IgD-negative memory B cell (primary cell): ENCODE results near the gene CCR7. TPM values are rescaled to one million over a fixed set of nuclear protein-coding genes. Genes with fewer than 3 reads are reported as not detected.

Experiments used
- H3K27ac Mint-ChIP-seq, 3 donors: one replicate each; pipeline ENCODE4 v1.8.0; 2020 to 2022; ENCODE audit warnings: mild to moderate bottlenecking in 3 of 3, mixed read lengths in 3 of 3, moderate library complexity in 1 of 3
- H3K27me3 Mint-ChIP-seq: one replicate; pipeline ENCODE4 v1.8.0; 2021; ENCODE audit warnings: mixed read lengths
- H3K36me3 Mint-ChIP-seq: one replicate; pipeline ENCODE4 v1.8.0; 2020; ENCODE audit warnings: mild to moderate bottlenecking, mixed read lengths
- H3K4me1 Mint-ChIP-seq, 3 donors: one replicate each; pipeline ENCODE4 v1.8.0; 2020 to 2022; ENCODE audit warnings: mixed read lengths in 3 of 3, mild to moderate bottlenecking in 1 of 3
- H3K4me3 Mint-ChIP-seq, 4 donors: one replicate each; pipeline ENCODE4 v1.8.0; 2020 to 2022; ENCODE audit warnings: mild to moderate bottlenecking in 4 of 4, mixed read lengths in 4 of 4, moderate library complexity in 3 of 4
- H3K9me3 Mint-ChIP-seq, 3 donors: one replicate each; pipeline ENCODE4 v1.8.0; 2020 to 2021; ENCODE audit warnings: mixed read lengths in 3 of 3, mild to moderate bottlenecking in 1 of 3
- polyA plus RNA-seq: library from polyadenylated mRNA; unstranded; fragments of 300-500 nt; fragmentation: Illumina TruSeq; gene quantifications from one replicate; pipeline ENCODE4 v1.2.3, GENCODE V29; 2021

Gene CCR7, protein sequence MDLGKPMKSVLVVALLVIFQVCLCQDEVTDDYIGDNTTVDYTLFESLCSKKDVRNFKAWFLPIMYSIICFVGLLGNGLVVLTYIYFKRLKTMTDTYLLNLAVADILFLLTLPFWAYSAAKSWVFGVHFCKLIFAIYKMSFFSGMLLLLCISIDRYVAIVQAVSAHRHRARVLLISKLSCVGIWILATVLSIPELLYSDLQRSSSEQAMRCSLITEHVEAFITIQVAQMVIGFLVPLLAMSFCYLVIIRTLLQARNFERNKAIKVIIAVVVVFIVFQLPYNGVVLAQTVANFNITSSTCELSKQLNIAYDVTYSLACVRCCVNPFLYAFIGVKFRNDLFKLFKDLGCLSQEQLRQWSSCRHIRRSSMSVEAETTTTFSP
- 257 TPM for polyA plus RNA-seq

DNA sequence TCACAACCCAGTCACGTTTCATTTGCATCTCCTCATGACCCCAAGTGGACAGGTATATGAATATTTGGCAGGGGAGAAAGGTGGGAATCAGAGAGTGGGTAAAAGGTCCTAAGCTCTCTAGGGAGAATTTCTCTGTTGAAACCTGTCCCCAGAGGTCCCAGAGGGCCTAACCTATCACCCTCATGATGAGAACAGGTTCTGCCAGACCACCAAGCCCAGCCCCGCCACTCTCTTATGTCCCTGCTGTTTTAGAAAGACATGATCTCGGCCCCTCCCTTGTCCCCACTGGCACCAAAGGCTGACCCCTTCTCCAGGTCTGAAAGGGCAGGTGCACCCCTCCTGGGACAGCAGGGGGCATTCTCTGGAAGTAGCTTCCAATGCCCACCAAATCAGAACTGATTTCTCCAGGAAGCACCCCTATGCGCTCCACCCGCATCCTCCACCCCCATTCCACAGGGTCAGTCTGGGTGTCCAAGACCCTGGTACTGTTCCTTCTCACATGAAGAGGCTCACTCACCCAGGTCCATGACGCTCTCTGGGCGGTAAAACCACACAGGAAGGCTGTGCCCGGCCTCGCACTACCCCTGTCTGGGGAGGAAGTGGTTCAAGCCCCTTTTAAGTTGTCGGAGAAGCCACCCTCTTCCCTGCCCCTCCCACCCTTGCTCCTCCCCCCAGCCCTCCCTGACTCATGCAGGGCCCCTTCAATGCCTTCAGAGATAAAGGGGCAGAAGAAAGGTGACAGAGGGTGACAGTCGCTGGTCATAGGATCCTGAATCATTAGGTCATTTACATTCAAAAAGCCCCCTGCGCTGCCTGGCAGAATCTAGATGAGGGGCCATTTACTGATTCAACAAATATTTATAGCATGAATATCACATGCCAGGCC, at the start of gene CCR7:
TSS of gene CCR7 (minus strand) at position 590 of the 886 bp plus-strand sequence. CDS start at position 527, 63 bp downstream.
- H3K9me3 Mint-ChIP-seq, result peaks cover 0 to 2% (median 0%) of the 10 kb centered on the region in 3 donors
- H3K4me1 Mint-ChIP-seq, result peaks cover 31 to 46% (median 42%) of the 10 kb centered on the region in 3 donors
- H3K4me3 Mint-ChIP-seq, result peak within 1 kb of the TSS; percentile 83 to 98 (median 92)
- H3K27ac Mint-ChIP-seq, result peak within 1 kb of the TSS; percentile 84 to 100 (median 99)
- peaks cover 6% of the 10 kb centered on the region for H3K27me3 Mint-ChIP-seq
- H3K36me3 Mint-ChIP-seq, result peaks cover 2% of the 10 kb centered on the region

DNA sequence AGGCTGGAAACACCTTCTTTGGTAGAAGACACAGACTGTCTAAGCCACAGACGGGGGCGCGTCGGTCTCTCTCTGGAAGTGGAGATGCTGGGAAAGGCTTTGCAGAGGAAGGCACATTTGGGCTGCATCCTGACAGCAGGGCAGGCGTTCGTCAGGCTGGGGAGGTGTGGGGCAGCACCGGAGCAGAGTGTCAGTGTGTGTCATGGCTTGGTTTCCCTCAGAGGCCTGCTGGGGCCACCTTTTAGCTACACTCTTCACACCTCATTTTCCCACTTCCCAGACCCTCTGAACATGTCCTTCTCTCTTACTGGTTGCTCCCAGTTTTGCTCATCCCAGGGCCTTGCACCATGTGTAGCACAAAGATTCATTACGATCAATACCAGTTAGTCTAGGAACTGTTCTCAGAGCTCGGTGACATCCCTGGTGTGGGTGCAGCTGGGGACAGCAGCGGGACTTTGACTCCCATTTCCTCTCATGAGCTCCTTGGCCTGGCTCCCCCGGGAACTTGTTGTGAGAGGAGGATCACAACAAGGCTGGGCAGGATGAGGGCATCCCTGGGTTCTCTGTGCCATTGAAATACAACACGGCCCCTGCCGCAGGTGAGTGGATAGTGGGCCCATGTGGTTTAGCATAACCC, 49.3 kb upstream of the CCR7 start:
- Mint-ChIP-seq H3K27ac (peak overlapping the region; percentile 82 to 99 (median 97)), H3K9me3 (no peaks in the 10 kb centered on the region), H3K4me1 (peaks cover 18 to 40% (median 24%) of the 10 kb centered on the region in 3 donors), H3K36me3 (no peaks in the 10 kb centered on the region), H3K27me3 (peaks cover 2% of the 10 kb centered on the region), H3K4me3 (peak overlapping the region; percentile 64 to 83 (median 72))

DNA sequence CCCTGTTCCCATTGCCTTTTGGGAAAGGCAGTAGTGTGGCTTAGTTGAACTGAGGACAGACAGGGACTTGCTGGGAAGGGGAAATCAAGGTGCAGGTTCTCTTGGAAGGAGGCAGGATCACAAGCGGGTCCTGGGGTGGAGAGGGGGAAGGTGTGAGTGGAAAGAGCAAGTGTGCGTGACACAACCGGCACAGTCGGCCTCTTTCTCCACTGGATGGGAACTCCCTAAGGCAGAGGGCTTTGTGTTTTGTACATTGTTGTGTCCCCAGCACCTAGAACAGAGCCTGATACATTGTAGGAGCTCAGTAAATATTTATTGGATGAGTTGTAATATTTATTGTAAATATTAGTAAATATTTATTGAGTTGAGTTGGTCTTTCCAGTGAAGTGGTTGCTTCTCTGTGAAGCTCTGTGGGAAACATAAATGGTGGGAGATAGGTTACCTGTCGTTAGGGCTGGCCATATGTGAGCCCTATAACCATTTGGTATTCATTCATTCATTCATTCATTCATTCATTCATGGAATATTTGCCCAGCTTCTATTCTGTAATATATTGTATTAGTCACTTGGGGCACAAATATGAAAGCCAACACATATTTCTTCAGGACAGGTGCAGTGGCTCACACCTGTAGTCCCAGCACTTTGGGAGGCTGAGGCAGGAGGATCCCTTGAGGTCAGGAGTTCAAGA, 48.3 kb upstream of the CCR7 start:
- Mint-ChIP-seq H3K27me3 (peaks cover 2% of the 10 kb centered on the region), H3K4me1 (peaks cover 18 to 40% (median 27%) of the 10 kb centered on the region in 3 donors), H3K4me3 (peak overlapping the region in 3 of 4 donors; percentile 38 to 60 (median 57)), H3K9me3 (no peaks in the 10 kb centered on the region), H3K27ac (peak overlapping the region; percentile 71 to 97 (median 82)), H3K36me3 (no peaks in the 10 kb centered on the region)

DNA sequence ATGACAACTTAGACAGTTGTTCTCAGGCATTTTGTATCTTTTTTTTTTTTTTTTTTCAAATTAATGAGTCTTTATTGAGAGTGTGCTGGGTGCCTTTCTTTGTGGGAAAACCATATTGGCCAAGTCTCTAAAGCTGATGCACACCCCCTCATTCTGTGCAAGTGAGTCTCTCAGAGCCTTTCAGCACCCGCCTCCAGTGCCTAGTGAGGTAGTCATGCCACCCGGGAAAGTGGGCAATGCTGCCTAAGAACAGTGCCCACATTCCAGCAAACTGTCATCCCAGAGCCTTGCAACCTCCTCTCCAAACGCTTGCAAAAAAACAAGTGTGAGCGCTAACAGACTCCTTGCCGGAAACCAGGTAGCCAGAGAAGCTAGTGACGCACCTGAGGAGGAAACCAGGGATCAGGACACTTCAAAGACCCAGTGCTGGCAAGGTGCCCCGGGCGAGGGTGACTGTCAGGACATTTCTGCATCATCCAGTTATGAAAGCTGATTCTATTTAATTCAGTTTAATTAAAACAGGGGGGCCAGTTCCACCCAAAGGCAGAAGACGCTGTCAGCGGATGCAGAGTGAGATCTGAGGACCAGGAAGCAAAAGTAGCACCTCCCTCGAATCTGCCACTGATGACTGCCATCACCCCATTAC, 47.5 kb upstream of the CCR7 start:
- H3K36me3 Mint-ChIP-seq, result no peaks in the 10 kb centered on the region
- H3K27ac Mint-ChIP-seq, result peak overlapping the region; percentile 14 to 97 (median 73)
- H3K4me1 Mint-ChIP-seq, result peaks cover 18 to 46% (median 28%) of the 10 kb centered on the region in 3 donors
- H3K4me3 Mint-ChIP-seq, result peak overlapping the region in 2 of 4 donors; percentile 8 to 27
- H3K9me3 Mint-ChIP-seq, result no peaks in the 10 kb centered on the region
- peaks cover 2% of the 10 kb centered on the region for H3K27me3 Mint-ChIP-seq

DNA sequence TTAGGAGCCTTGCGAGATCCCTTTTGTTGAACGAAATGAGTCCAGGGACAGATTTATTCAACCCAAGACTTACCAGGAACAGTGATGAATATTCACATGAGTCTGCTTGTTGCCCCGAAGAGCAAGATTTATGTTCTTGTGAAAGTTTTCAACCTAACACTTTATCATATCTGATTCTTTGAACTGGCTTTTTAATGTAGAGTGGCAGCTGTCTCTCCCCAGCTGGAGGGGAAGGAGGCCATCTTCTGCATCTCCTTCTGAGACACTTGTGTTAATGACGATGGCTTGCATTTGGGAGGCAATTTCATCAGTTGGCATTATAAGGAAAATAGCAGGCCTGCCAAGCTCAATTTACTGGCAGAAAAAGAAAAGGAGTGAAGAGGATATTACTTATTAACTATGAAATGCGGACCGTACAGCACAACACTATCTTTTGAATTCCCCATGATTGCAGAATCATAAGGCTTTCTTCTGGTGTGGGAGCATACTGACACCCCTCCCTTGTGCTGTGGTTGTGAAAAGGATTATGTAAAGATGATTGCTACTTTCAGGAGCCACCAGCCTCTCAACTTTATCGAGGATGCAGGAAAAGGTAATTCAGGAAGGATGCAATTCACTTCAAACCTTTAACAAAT, 46.7 kb upstream of the CCR7 start:
- Mint-ChIP-seq H3K4me3 (no peak overlapping the region), H3K36me3 (no peaks in the 10 kb centered on the region), H3K27me3 (peaks cover 2% of the 10 kb centered on the region), H3K9me3 (no peaks in the 10 kb centered on the region), H3K27ac (peak overlapping the region; percentile 26 to 97 (median 65)), H3K4me1 (peaks cover 18 to 46% (median 28%) of the 10 kb centered on the region in 3 donors)

DNA sequence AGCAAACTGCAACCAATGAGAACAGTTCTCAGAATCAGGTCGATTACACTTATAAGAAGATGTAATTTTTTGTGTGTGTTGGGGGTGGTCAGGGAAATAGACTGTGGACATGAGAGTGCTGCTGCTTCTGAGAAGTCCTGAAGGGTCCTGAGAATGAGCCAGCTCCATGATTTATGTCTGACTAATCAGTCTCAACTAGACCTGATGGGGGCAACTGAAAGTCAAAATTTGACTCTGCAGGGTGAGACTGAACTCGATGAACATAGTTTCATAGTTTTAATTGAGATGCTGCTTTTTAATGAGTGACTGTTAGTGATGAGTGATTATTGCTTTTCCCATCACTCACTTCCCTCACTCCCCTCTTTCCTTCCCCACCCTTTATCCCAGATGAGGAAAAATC, 45.1 kb upstream of the CCR7 start:
- Mint-ChIP-seq H3K27me3 (peaks cover under 1% of the 10 kb centered on the region), H3K4me3 (no peak overlapping the region), H3K27ac (peak overlapping the region in 2 of 3 donors; percentile 46 to 70), H3K36me3 (no peaks in the 10 kb centered on the region), H3K9me3 (no peaks in the 10 kb centered on the region), H3K4me1 (peaks cover 12 to 34% (median 19%) of the 10 kb centered on the region in 3 donors)

DNA sequence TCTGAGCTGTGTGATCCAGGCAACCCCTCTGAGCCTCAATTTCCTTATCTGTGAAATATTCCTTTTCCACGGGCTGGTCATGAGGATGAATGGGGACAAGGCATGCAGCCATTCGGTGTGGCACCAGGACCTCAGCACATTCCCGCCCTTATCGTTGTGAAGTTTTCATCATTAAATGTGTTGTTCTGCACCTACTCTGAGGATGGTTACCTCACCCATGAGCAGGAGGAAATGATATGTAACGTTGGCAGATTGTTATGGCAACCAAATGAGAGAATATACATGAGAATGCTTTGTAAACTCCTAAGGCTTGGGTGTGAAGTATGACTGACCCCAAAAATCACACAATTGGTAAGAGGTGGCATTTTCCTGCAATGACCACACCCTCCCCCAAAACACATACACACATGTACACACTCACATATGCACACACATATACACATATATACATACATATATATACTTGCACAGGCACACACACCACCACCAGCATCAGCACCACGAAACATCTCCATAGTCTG, 42.8 kb upstream of the CCR7 start:
- Mint-ChIP-seq H3K27ac (peak overlapping the region; percentile 11 to 86 (median 83)), H3K4me1 (peaks cover 6 to 20% (median 7%) of the 10 kb centered on the region in 3 donors), H3K36me3 (no peaks in the 10 kb centered on the region), H3K27me3 (no peaks in the 10 kb centered on the region), H3K9me3 (no peaks in the 10 kb centered on the region), H3K4me3 (peak overlapping the region in 2 of 4 donors; percentile 33 to 47)

DNA sequence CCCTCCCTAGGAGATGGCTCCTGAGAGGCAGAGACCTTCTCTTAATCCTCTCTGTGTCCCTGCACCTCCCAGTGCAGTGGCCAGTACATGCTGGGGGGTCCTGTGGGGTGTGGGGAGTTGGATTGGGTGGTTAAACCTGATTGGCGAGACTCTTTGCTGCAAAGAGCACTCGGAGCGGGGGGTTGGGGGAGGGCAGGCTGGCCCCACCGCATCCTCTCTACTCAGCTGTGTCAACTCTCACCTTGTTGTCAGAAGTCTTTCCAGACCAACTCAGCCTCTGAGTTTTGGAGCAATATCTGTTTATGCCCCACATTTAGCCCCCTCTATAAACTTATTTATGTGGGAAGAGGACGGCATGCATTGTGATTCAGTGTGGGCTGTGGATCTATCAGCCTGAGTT, 42.4 kb upstream of the CCR7 start:
- no peak overlapping the region for H3K4me3 Mint-ChIP-seq
- H3K27ac Mint-ChIP-seq, result peak overlapping the region in 2 of 3 donors; percentile 11 to 86
- H3K4me1 Mint-ChIP-seq, result peaks cover 6 to 22% (median 9%) of the 10 kb centered on the region in 3 donors
- no peaks in the 10 kb centered on the region for H3K36me3 Mint-ChIP-seq
- no peaks in the 10 kb centered on the region for H3K27me3 Mint-ChIP-seq
- H3K9me3 Mint-ChIP-seq, result no peaks in the 10 kb centered on the region

DNA sequence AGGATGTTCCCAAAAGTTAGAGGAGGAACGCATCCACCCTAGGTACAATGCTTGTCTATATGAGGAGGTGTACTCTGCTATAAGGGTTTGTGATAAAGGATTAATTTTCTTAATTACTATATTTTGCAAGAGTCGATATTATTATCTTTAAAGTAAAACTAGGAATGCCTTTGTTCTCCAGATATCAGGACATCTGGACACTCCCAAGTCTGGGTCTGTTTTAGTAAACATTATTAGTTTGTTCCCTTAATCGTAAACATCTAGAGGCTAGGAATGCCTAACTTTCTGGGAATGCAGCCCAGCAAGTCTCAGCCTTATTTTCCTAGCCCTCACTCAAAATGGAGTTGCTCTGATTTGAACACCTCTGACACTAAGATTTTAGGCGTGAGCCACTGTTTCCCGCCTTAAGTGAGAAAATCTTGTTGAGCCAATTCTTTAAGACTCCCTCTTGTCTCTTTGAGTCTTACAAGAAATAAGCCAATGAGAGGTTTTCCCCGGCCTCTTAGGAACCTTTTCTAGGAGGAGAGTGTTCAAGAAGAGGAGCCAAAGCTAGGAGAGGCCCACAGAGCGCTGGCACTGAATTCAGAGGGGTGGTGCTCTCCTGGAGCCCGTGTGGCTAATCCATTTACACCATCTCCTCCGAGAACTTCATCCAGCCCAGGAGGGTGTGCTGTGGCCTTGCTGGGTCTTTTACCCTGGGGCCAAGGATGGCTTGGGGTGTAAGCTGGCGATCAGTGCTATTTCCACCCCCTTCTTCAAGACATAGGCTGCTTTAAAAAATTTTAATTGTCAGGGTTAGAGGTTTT, 41.5 kb upstream of the CCR7 start:
- Mint-ChIP-seq H3K4me3 (no peak overlapping the region), H3K36me3 (no peaks in the 10 kb centered on the region), H3K4me1 (peaks cover under 1 to 19% (median 8%) of the 10 kb centered on the region in 3 donors), H3K9me3 (no peaks in the 10 kb centered on the region), H3K27me3 (no peaks in the 10 kb centered on the region), H3K27ac (peak overlapping the region in 1 of 3 donors; percentile 86)

DNA sequence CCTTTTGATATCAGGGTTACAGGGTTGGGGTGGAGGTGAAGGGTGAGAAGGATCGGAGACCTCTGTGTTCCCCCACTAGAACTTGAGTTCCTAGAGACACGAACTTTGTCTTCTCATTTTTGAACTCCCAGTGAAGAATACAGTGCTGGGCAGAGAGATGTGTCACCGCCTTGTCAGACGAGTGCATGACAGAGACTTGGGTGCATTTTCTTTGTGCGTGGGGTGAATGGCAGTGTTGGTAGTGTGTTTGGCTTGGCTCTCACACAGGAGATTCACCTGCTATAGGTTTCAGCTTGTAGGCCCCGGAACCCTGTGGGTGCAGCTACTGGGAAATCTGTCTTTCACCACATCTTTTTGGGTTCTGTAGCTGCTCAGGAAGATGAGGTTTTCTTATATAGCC, 40.0 kb upstream of the CCR7 start:
- Mint-ChIP-seq H3K27ac (peak overlapping the region in 2 of 3 donors; percentile 54 to 55), H3K36me3 (no peaks in the 10 kb centered on the region), H3K27me3 (no peaks in the 10 kb centered on the region), H3K9me3 (no peaks in the 10 kb centered on the region), H3K4me3 (no peak overlapping the region), H3K4me1 (peaks cover 0 to 21% (median 8%) of the 10 kb centered on the region in 3 donors)

DNA sequence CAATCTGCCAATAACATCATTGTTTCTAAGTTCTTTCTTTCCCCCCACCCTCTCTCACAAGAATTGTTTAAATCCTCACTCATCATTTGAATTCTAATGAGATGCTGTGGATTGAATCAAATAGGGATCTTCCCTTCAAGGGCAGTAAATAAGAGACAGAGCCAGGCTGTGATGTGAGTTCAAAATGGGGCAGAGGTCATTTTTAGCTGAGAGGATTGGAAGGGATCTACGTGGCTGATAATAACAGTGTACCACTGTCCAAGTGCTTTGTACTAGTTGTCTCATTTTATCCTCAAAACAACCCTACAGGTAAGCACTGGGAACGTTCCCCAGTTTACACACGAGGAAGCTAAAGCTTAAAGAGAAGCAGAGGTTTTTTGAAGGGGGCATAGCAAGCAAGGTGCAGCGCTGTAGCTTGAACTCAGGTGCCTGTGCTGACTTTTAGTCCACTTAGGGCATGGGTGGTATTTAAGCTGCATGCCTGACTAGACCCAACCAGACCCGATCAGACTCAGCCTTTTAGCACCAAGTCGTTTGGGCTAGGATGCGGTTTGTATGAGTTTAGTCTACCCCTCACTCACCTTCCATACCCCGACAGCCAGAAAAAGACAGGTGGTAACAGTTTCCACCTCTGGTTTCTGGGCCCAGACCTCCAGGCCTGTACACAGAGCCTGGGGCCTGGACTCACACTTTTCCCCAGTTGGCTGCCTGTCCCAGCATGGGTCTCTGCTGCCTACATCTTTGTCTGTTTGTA, 39.2 kb upstream of the CCR7 start:
- peak overlapping the region; percentile 49 to 59 (median 54) for H3K27ac Mint-ChIP-seq
- H3K36me3 Mint-ChIP-seq, result no peaks in the 10 kb centered on the region
- peaks cover 0 to 22% (median 10%) of the 10 kb centered on the region in 3 donors for H3K4me1 Mint-ChIP-seq
- H3K9me3 Mint-ChIP-seq, result no peaks in the 10 kb centered on the region
- no peak overlapping the region for H3K4me3 Mint-ChIP-seq
- no peaks in the 10 kb centered on the region for H3K27me3 Mint-ChIP-seq
